ENCODE results near the gene ANP32B. TPM values are rescaled to one million over a fixed set of nuclear protein-coding genes. Genes with fewer than 3 reads are reported as not detected.

The ANP32B gene
- total RNA-seq, 1 donor from 2014 or later, result 305 TPM

- no peak overlapping the region for H3K27ac Mint-ChIP-seq
Observed at GRCh38 chr9:98024702-98025101, 41.6 kb downstream of the ANP32B start.

GRCh38 chr9:98031169-98031568 lies 48.0 kb downstream of the ANP32B start:
- H3K27ac Mint-ChIP-seq, result no peak overlapping the region
- no peaks in the 10 kb centered on the region for H3K9me3 Mint-ChIP-seq
- no peaks in the 10 kb centered on the region for H3K27me3 Mint-ChIP-seq (ENCODE audit: insufficient read depth)
- no peak for DNase-seq (ENCODE audit: low spot score)
- H3K4me1 Mint-ChIP-seq (ENCODE audit: low read depth), result peaks cover 10% of the 10 kb centered on the region
- H3K4me3 Mint-ChIP-seq, result no peak overlapping the region
- intact Hi-C loops (cut with micrococcal nuclease), result no loop called here
- peaks cover 2% of the 10 kb centered on the region for H3K36me3 Mint-ChIP-seq (ENCODE audit: low read depth)

More at GRCh38 chr9:98024702-98025101, 41.6 kb downstream of the ANP32B start:
- Mint-ChIP-seq H3K9me3 (no peaks in the 10 kb centered on the region), H3K36me3 (ENCODE audit: low read depth) (peaks cover 14% of the 10 kb centered on the region), H3K27me3 (ENCODE audit: insufficient read depth) (no peaks in the 10 kb centered on the region), H3K4me3 (no peak overlapping the region), H3K4me1 (ENCODE audit: low read depth) (peaks cover 4% of the 10 kb centered on the region)
- intact Hi-C loops (cut with micrococcal nuclease), result no loop called here
- no peak for DNase-seq (ENCODE audit: low spot score)

GRCh38 chr9:98031935-98032334 lies 48.8 kb downstream of the ANP32B start:
- no peak for DNase-seq (ENCODE audit: low spot score)
- Mint-ChIP-seq H3K9me3 (no peaks in the 10 kb centered on the region), H3K4me1 (ENCODE audit: low read depth) (peaks cover 10% of the 10 kb centered on the region), H3K4me3 (no peak overlapping the region), H3K36me3 (ENCODE audit: low read depth) (no peaks in the 10 kb centered on the region), H3K27ac (no peak overlapping the region), H3K27me3 (ENCODE audit: insufficient read depth) (no peaks in the 10 kb centered on the region)
- intact Hi-C loops (cut with micrococcal nuclease), result no loop called here

GRCh38 chr9:98034593-98035546 lies 51.7 kb downstream of the ANP32B start:
- H3K27me3 Mint-ChIP-seq (ENCODE audit: insufficient read depth), result peaks cover 2% of the 10 kb centered on the region
- peak; percentile 80 for DNase-seq (ENCODE audit: low spot score)
- H3K4me3 Mint-ChIP-seq, result no peak overlapping the region
- H3K9me3 Mint-ChIP-seq, result no peaks in the 10 kb centered on the region
- peak overlapping the region; percentile 50 for H3K27ac Mint-ChIP-seq
- H3K4me1 Mint-ChIP-seq (ENCODE audit: low read depth), result peaks cover 10% of the 10 kb centered on the region
- intact Hi-C loops (cut with micrococcal nuclease), result loop anchor here (1.0 kb wide), 3 partner anchors 52 to 325 kb away; partner anchors contain the start of gene ANP32B
- no peaks in the 10 kb centered on the region for H3K36me3 Mint-ChIP-seq (ENCODE audit: low read depth)

- intact Hi-C loops (cut with micrococcal nuclease), result no loop called here
- H3K9me3 Mint-ChIP-seq, result no peaks in the 10 kb centered on the region
- H3K36me3 Mint-ChIP-seq (ENCODE audit: low read depth), result no peaks in the 10 kb centered on the region
- no peak for DNase-seq (ENCODE audit: low spot score)
- H3K27me3 Mint-ChIP-seq (ENCODE audit: insufficient read depth), result peaks cover 5% of the 10 kb centered on the region
- H3K4me1 Mint-ChIP-seq (ENCODE audit: low read depth), result peaks cover 10% of the 10 kb centered on the region
- H3K27ac Mint-ChIP-seq, result no peak overlapping the region
- no peak overlapping the region for H3K4me3 Mint-ChIP-seq
Observed at GRCh38 chr9:98037357-98037756, 54.2 kb downstream of the ANP32B start.

GRCh38 chr9:98038958-98039357 lies 55.8 kb downstream of the ANP32B start:
- Mint-ChIP-seq H3K27me3 (ENCODE audit: insufficient read depth) (peaks cover 11% of the 10 kb centered on the region), H3K9me3 (no peaks in the 10 kb centered on the region), H3K36me3 (ENCODE audit: low read depth) (no peaks in the 10 kb centered on the region), H3K4me3 (no peak overlapping the region), H3K27ac (no peak overlapping the region), H3K4me1 (ENCODE audit: low read depth) (peaks cover 10% of the 10 kb centered on the region)
- DNase-seq (ENCODE audit: low spot score), result no peak
- intact Hi-C loops (cut with micrococcal nuclease), result no loop called here

GRCh38 chr9:98039607-98040017 lies 56.5 kb downstream of the ANP32B start:
- intact Hi-C loops (cut with micrococcal nuclease), result no loop called here
- Mint-ChIP-seq H3K36me3 (ENCODE audit: low read depth) (no peaks in the 10 kb centered on the region), H3K9me3 (no peaks in the 10 kb centered on the region), H3K27me3 (ENCODE audit: insufficient read depth) (peaks cover 11% of the 10 kb centered on the region), H3K4me3 (no peak overlapping the region), H3K4me1 (ENCODE audit: low read depth) (peaks cover 6% of the 10 kb centered on the region), H3K27ac (no peak overlapping the region)
- no peak for DNase-seq (ENCODE audit: low spot score)

GRCh38 chr9:98040212-98040611 lies 57.1 kb downstream of the ANP32B start:
- Mint-ChIP-seq H3K36me3 (ENCODE audit: low read depth) (peaks cover 2% of the 10 kb centered on the region), H3K4me3 (no peak overlapping the region), H3K4me1 (ENCODE audit: low read depth) (peaks cover 5% of the 10 kb centered on the region), H3K9me3 (peaks cover 2% of the 10 kb centered on the region), H3K27me3 (ENCODE audit: insufficient read depth) (peaks cover 11% of the 10 kb centered on the region), H3K27ac (no peak overlapping the region)
- no peak for DNase-seq (ENCODE audit: low spot score)
- intact Hi-C loops (cut with micrococcal nuclease), result no loop called here

GRCh38 chr9:98043915-98044314 lies 60.8 kb downstream of the ANP32B start:
- peaks cover 32% of the 10 kb centered on the region for H3K4me1 Mint-ChIP-seq (ENCODE audit: low read depth)
- H3K9me3 Mint-ChIP-seq, result peaks cover 3% of the 10 kb centered on the region
- no peak for DNase-seq (ENCODE audit: low spot score)
- H3K27me3 Mint-ChIP-seq (ENCODE audit: insufficient read depth), result peaks cover 11% of the 10 kb centered on the region
- intact Hi-C loops (cut with micrococcal nuclease), result no loop called here
- H3K4me3 Mint-ChIP-seq, result no peak overlapping the region
- H3K36me3 Mint-ChIP-seq (ENCODE audit: low read depth), result peaks cover 22% of the 10 kb centered on the region
- H3K27ac Mint-ChIP-seq, result no peak overlapping the region

GRCh38 chr9:98045234-98046179 lies 62.4 kb downstream of the ANP32B start:
- Mint-ChIP-seq H3K9me3 (peaks cover 3% of the 10 kb centered on the region), H3K36me3 (ENCODE audit: low read depth) (peaks cover 26% of the 10 kb centered on the region), H3K27ac (peak overlapping the region; percentile 86), H3K27me3 (ENCODE audit: insufficient read depth) (peaks cover 6% of the 10 kb centered on the region), H3K4me3 (peak overlapping the region; percentile 87), H3K4me1 (ENCODE audit: low read depth) (peaks cover 41% of the 10 kb centered on the region)
- DNase-seq (ENCODE audit: low spot score), result peak; percentile 38
- intact Hi-C loops (cut with micrococcal nuclease), result loop anchor here (1.0 to 5.0 kb wide), 5 partner anchors 11 to 412 kb away; partner anchors contain the start of genes ANP32B, NANS, NCBP1 and TRMO

- H3K9me3 Mint-ChIP-seq, result peaks cover 3% of the 10 kb centered on the region
- peaks cover 26% of the 10 kb centered on the region for H3K36me3 Mint-ChIP-seq (ENCODE audit: low read depth)
- peak overlapping the region; percentile 87 for H3K4me3 Mint-ChIP-seq
- H3K4me1 Mint-ChIP-seq (ENCODE audit: low read depth), result peaks cover 44% of the 10 kb centered on the region
- intact Hi-C loops (cut with micrococcal nuclease), result loop anchor here (5.0 kb wide), 1 partner anchor 349 kb away; the partner anchor contains the start of gene XPA
- peaks cover 6% of the 10 kb centered on the region for H3K27me3 Mint-ChIP-seq (ENCODE audit: insufficient read depth)
- H3K27ac Mint-ChIP-seq, result peak overlapping the region; percentile 86
- no peak for DNase-seq (ENCODE audit: low spot score)
Observed at GRCh38 chr9:98046180-98046543, 63.0 kb downstream of the ANP32B start.

GRCh38 chr9:98047002-98047401 lies 63.9 kb downstream of the ANP32B start:
- no peak for DNase-seq (ENCODE audit: low spot score)
- peaks cover 26% of the 10 kb centered on the region for H3K36me3 Mint-ChIP-seq (ENCODE audit: low read depth)
- peaks cover 6% of the 10 kb centered on the region for H3K27me3 Mint-ChIP-seq (ENCODE audit: insufficient read depth)
- H3K4me1 Mint-ChIP-seq (ENCODE audit: low read depth), result peaks cover 53% of the 10 kb centered on the region
- H3K4me3 Mint-ChIP-seq, result peak overlapping the region; percentile 87
- peaks cover 3% of the 10 kb centered on the region for H3K9me3 Mint-ChIP-seq
- H3K27ac Mint-ChIP-seq, result peak overlapping the region; percentile 63
- intact Hi-C loops (cut with micrococcal nuclease), result loop anchor here (5.0 kb wide), 1 partner anchor 350 kb away; the partner anchor contains the start of gene XPA
